H54 (cell line): ENCODE data around the gene KCNA4.
"Not testable (repeated sequence)": the region's sequence is repeated elsewhere in the genome, so short reads cannot be mapped to it uniquely, and the experiment has no call there.

Experiments
- DNase-seq: peaks from one replicate; pipeline ENCODE4 v3.0.0; 2011; ENCODE audit warnings: low spot score, mixed read lengths; ENCODE audit not compliant: insufficient read length
- FAIRE-seq: peaks from 3 replicates; lab custom pipeline; 2011; peaks lifted over from hg19 to GRCh38; lab: Jason Lieb, UNC
- POLR2A ChIP-seq: IDR thresholded peaks from 2 replicates; pipeline ENCODE4 v1.6.1; 2011; ENCODE audit warnings: low read depth, mild to moderate bottlenecking, low read length

The KCNA4 gene

GRCh38 chr11:30016588-30017363 is at the start of gene KCNA4:
Gene KCNA4 (minus strand): TSS chr11:30017030. CDS start chr11:30012678, 4,352 bp downstream.
- no peak for TF ChIP-seq POLR2A
- FAIRE-seq = no peak

GRCh38 chr11:30062103-30062502 is 45.3 kb upstream of the KCNA4 start:
- no peak for TF ChIP-seq POLR2A
- FAIRE-seq (no peak), DNase-seq (no peak)

More at GRCh38 chr11:30016588-30017363, at the start of gene KCNA4:
- DNase-seq = no peak

- no peak for DNase-seq
- no peak for TF ChIP-seq POLR2A
- FAIRE-seq = no peak
Measured at GRCh38 chr11:30059172-30059815, 42.5 kb upstream of the KCNA4 start.

GRCh38 chr11:30049214-30049613 is 32.4 kb upstream of the KCNA4 start:
- no peak for DNase-seq
- no peak for FAIRE-seq
- TF ChIP-seq POLR2A = no peak

- DNase-seq = peak; percentile 11
- no peak for TF ChIP-seq POLR2A
- no peak for FAIRE-seq
Measured at GRCh38 chr11:30046578-30046945, 29.7 kb upstream of the KCNA4 start.

GRCh38 chr11:30045921-30046577 is 29.2 kb upstream of the KCNA4 start:
- DNase-seq (no peak), FAIRE-seq (no peak)
- TF ChIP-seq POLR2A = no peak

DNA sequence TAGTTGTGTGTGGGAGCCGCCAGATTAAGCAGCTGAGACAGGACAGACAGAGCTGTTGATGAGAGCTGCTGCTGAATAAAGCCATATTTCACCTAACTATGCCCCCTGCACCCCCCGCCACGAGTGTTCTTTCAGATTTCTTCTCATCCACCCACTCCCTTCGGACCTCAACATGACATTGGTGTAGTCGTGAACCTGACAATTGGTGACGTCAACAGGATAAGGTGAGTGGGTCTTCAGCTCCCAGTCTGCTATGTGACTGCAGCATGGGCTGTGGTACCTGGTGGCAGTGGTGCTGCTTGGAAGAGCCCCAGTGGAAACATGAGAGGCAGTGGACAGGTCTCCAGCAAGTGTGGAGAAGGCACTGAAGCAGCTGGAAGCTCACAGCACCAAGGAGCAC is 28.3 kb upstream of the KCNA4 start:
- no peak for TF ChIP-seq POLR2A
- FAIRE-seq = no peak
- no peak for DNase-seq

DNA sequence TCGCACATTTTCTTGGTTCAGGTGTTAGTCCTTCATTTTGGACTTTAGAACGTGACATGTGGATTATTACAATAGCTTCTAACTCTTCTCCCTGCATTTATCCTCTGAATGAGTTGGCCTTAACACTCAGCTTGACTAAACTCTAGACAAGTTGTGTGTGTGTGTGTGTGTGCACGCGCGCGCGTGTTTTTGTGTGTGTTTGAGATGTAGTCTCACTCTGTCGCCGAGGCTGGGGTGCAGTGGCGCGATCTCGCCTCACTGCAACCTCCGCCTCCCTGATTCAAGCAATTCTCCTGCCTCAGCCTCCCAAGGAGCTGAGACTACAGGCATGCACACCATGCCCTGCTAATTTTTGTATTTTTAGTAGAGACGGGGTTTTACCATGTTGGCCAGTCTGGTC is 24.3 kb upstream of the KCNA4 start:
- DNase-seq (no peak), FAIRE-seq (no peak)
- no peak for TF ChIP-seq POLR2A

- not testable (repeated sequence) for FAIRE-seq, DNase-seq
Measured at GRCh38 chr11:30034746-30035145, 17.9 kb upstream of the KCNA4 start.

- FAIRE-seq = not testable (repeated sequence)
Measured at GRCh38 chr11:30034166-30034565, 17.3 kb upstream of the KCNA4 start.

GRCh38 chr11:30025396-30026139 is 8.7 kb upstream of the KCNA4 start:
- DNase-seq (no peak), FAIRE-seq (no peak)
- no peak for TF ChIP-seq POLR2A

More at GRCh38 chr11:30034166-30034565, 17.3 kb upstream of the KCNA4 start:
- DNase-seq = not testable (repeated sequence)

DNA sequence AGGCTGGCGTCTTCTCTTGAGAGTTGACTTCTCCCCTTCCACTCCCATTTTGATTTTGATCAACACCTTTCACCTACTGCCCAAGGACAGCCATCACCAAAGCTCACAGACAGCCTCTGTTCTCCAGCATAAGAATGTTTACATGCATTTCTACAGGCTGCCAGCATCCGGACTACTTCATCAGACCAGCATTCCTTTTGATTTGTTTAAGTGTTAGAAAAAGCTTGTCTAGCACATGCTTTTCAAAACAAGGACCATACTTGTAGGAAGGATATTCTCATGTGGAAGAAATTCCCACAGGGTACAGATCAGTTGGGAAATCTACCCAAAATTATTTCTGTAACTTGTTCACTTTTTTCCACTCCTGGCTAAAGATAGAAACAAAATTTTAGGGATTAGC is 6.2 kb upstream of the KCNA4 start:
- no peak for TF ChIP-seq POLR2A
- DNase-seq (no peak), FAIRE-seq (no peak)

- DNase-seq (no peak), FAIRE-seq (no peak)
- TF ChIP-seq POLR2A = no peak
Measured at GRCh38 chr11:30019481-30019880, 2.7 kb upstream of the KCNA4 start.

GRCh38 chr11:30018495-30018894 is 1.7 kb upstream of the KCNA4 start:
- DNase-seq (no peak), FAIRE-seq (no peak)
- TF ChIP-seq POLR2A = no peak
